GM19372 (cell line): Measurements from ENCODE around the gene HDAC5.
"Not testable (repeated sequence)": the region's sequence is repeated elsewhere in the genome, so short reads cannot be mapped to it uniquely, and the experiment has no call there.

Source experiments
- ATAC-seq: cut with Tn5 transposase; IDR thresholded peaks from one replicate; pipeline ENCODE4 v1.9.1; 2021; ENCODE audit warnings: mild to moderate bottlenecking, low read depth, moderate library complexity; ENCODE audit not compliant: unreplicated experiment

Gene HDAC5

GRCh38 chr17:44038604-44039011 is 84.8 kb downstream of the HDAC5 start:
- no peak for ATAC-seq

- no peak for ATAC-seq
These were observed 86.0 kb downstream of the HDAC5 start for GRCh38 chr17:44037471-44037870.

- ATAC-seq = not testable (repeated sequence)
These were observed 88.8 kb downstream of the HDAC5 start for GRCh38 chr17:44034688-44035087.

- ATAC-seq = no peak
These were observed 89.5 kb downstream of the HDAC5 start for GRCh38 chr17:44033861-44034408.

- no peak for ATAC-seq
These were observed 93.0 kb downstream of the HDAC5 start for GRCh38 chr17:44030482-44030881.

GRCh38 chr17:44029736-44030135 is 93.7 kb downstream of the HDAC5 start:
- no peak for ATAC-seq
